ENCODE measurements around the gene SIGLEC11.
"Not testable (repeated sequence)": the region's sequence is repeated elsewhere in the genome, so short reads cannot be mapped to it uniquely, and the experiment has no call there.

Gene SIGLEC11, protein sequence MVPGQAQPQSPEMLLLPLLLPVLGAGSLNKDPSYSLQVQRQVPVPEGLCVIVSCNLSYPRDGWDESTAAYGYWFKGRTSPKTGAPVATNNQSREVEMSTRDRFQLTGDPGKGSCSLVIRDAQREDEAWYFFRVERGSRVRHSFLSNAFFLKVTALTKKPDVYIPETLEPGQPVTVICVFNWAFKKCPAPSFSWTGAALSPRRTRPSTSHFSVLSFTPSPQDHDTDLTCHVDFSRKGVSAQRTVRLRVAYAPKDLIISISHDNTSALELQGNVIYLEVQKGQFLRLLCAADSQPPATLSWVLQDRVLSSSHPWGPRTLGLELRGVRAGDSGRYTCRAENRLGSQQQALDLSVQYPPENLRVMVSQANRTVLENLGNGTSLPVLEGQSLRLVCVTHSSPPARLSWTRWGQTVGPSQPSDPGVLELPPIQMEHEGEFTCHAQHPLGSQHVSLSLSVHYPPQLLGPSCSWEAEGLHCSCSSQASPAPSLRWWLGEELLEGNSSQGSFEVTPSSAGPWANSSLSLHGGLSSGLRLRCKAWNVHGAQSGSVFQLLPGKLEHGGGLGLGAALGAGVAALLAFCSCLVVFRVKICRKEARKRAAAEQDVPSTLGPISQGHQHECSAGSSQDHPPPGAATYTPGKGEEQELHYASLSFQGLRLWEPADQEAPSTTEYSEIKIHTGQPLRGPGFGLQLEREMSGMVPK

DNA sequence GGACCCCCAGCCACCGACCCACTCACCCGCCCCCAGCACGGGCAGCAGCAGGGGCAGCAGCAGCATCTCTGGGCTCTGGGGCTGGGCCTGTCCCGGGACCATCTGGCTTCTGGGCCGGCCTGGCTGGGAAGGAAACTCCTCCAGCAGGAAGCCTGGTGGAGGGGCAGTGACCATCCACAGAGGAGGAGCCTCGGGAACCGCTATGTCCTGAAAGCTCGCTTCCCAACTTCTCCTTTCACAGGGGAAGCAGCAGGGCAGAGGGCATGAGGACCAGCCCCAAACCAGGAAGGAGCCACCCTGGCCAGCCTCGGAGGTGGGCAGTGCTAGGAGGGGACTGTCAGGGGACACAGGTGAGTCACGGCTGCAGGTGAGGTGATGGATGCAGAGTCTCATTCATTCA lies at the start of gene SIGLEC11:
Gene SIGLEC11, minus strand, starts transcription at position 193 of the 400 bp plus-strand sequence. Its CDS starts 91 bp downstream, at position 102.
- not testable (repeated sequence) for DNase-seq

DNA sequence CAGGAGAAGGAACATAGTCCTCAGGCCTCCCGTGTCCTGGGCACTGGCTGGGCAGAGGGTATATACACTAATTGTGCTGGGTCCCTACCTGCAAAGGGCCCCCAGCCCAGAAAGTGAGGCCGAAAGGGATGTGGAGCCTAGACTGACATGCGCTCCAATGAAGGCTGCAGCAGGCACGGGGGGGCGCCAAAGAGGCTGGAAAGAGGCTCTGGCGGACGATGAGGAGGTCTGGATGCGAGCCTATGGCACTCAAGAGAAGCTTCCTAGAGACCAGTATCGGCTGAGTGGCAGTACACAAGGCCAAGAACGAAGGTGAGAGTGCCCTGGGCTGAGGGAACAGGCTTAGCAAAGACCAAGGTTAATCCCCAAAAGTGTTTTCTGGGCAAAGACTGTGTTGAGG lies 47.6 kb upstream of the SIGLEC11 start:
- no peak for DNase-seq

DNA sequence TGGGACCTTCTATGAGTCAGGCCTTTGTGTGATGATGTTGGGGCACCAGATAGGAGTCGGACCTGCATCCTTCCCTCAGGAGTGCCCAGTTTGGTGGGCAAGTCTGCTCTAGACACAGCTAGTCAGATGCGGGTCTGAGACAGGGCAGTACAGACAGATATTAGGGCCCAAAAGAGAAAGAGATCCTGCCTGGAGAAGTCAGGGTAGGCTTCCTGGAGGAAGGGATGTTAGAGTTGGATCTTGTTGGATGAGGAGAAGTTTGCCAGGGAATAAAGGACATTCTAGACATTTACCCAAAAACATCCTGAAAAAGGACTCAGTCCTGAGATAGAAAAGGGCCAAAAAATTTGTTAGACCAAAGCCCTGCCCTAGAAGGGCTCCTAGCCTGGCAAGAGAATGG lies 47.0 kb upstream of the SIGLEC11 start:
- no peak for DNase-seq

DNA sequence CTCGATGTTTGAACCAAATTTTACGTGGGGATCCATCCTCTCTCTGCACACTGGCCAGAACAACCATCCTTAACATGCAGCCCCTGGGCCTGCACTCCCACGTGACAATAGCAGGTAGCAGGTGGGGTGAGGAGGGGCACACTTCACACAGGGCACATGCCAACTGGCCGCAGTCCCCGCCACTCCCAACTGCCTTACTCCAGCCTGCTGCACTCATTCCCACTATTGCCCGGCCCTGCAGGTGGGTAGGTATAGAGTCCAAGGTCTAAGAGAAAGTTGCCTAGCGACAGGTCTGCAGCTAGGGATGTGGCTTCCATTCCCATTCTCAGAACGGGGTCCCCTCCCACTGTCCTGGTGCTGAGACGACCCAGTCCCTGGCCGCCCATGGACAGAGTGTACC lies 46.2 kb upstream of the SIGLEC11 start:
- no peak for DNase-seq

DNA sequence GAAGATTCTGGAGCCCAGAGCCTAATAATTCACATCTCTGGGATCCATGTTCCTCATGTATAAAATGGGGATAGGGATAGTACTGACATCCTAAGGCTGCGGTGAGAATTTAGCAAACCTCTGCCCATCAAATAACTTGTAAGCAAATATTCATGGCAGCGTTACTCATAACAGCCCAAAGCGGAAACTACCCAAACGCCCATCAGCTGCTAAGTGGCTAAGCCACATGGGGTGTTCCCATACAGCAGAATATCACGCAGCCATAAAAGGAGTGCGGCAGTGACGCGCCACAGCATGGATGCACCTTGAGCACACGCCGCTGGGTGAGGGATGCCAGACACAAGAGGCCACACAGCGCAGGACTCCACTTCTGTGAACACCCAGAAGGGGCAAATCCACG lies 44.5 kb upstream of the SIGLEC11 start:
- DNase-seq = no peak

DNA sequence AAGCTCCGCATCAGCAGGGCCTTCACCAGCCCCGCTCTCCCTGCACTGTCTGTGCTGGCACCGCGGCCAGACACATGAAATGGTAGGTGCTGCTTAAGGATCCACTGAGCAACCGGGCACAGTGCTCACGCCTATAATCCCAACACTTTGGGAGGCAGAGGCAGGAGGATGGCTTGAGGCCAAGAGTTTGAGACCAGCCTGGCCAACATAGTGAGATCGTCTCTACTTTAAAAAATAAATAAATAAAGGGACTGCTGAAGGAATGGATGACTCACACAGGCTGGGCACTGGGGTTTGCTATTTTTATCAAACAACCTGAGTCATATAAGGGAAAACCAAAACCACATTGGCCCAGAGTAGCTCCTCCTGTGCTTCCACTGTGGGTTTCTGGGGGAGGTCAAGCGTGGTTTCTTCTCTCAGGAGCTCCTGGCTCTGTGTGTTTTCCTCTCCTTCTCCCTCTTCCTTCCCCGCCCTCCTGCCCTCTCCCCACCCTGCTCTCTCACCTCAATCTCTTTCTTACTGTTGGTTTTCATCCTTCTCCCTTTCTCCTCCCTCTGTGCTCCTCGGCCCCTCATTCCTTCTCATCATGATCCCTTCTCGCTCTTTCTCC lies 42.9 kb upstream of the SIGLEC11 start:
- DNase-seq = peak; percentile 18

DNA sequence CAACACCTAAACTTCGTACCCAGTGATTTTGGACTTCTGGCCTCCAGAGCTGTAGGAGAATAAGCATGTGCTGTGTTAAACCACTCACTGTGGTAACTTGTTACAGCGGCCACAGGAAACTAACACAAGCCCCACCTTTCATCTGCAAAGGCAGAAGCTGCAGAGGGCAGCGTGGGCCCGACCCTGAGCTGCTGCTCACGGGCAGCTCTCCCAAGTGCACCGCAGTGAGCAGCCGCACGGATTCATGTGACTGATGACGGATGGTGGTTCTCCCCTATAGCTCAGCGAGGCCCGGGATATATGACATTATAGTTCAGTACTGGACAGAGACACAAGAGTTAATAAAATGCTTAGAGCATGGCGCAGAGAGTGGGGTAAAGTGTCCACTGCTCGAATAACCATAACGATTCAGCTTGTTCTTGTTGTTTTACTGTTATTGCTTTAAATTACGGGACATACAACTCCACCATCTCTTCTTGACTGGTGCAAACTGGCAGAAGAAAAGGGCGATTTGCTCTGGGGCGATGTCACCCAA lies 42.3 kb upstream of the SIGLEC11 start:
- DNase-seq = no peak

DNA sequence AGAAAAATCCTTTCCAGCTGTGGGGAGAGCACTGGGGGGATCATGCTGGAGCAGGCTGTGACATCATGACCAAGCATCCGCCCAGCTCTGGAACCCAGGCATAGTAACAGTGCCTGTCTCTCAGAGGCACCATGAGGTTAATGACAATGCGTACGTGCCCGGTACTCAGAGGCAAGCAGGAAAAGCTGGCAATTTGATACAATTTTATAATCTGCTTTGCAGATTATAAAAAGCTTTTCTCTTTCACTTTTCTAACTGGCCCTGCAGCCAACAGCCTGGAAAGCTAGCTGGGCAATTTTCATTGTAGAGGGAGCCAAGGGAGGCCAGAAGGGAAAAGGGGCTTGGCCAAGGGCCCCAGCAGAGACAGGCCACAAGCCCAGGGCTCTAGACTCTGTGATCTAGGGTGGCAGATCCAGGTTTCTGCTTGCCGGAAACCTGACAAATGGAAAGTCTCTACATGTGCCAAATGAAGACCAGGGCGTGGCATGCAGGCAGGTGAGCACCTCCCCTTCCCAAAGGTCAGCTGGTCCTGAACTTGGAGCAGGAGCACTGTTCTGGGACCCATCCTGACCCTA lies 41.5 kb upstream of the SIGLEC11 start:
- DNase-seq = no peak

DNA sequence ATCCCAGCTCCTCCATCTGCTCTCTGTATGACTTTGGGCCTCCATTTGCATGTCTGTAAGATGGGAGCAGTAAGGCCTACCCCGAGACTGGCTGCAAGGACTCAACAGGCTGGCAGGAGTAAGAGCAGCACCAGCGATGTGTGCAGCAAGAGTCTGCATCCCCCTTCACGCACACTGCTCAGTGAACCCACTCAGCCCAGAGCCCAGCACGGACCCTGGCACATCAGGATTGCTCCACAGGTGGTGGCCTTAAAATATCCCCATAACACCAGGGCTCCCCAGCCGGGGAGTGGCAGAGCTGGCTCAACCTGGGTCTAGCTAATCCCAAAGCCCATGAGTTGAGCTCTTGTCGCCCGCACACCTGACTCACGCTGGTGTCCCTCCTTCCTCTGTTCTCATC lies 40.8 kb upstream of the SIGLEC11 start:
- DNase-seq = no peak

DNA sequence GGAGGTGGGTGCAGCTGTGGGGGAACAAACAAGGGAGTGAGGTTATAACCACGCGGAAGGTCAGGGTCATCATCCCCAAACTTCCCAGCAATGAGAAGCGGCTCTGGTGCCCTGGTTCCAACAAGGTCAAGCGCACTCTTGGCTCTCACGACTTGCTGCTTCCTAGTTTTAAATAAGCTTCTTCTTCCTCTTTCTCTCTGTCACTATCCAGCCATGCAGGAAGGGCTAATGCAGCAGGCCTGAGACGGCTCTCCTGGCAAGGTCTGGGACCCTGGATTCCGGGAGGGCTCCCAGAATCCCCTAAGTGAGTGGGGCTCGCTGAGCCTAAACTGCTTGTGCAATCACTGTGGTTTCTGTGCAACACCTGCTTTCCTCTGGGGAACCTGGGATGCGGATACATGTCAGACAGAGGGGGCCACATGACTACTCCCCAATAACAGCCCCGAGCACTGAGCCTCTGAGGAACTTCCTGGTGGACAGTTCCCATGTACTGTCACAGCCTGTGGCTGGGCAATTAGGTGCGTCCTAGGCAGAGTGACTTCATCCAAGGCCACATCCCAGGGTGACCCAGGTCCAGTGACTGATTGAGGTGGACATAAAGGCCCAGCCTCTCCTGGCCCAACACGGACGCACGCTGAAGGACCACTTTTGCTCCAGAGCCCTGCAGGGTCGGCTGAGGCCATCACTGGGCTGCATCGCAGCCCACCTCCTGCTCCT lies 40.0 kb upstream of the SIGLEC11 start:
- DNase-seq = no peak

DNA sequence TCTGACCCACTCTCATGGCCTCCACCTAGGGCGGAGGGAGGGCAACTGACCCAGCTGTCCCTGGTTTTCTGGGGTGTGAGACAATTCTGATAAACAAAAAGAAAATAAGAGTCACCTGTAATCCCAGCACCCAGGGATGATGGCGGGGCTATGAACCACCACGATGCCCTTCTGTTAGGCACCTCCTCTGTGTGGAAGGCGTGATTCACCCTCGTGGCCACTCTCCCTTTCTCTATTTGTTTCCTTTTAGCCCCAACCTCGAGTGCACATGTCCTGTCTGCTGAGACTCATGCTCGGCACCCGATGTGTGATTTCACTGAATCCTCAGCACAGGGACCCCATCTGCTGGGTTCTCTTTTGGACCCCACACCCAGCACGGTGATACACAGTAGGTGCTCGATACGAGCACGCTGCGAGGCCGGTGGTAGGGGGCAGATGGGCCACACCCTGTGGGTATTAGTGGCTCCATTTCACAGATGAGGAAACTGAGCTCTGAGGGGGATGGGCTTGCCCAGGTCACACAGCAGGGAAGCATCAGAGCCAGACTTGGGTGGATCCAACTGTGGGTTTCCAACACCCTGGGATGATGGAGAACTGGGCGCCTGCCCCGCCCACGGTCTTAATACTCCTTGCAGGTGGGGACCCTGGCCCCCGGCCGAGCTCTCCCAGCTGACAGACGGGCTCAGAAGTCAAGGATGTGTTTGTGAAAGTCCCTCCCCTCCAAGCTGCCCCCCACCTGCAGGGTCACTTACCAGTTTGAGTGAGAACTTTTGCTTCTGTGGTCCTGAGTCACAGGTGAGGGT lies 39.3 kb upstream of the SIGLEC11 start:
- no peak for DNase-seq

DNA sequence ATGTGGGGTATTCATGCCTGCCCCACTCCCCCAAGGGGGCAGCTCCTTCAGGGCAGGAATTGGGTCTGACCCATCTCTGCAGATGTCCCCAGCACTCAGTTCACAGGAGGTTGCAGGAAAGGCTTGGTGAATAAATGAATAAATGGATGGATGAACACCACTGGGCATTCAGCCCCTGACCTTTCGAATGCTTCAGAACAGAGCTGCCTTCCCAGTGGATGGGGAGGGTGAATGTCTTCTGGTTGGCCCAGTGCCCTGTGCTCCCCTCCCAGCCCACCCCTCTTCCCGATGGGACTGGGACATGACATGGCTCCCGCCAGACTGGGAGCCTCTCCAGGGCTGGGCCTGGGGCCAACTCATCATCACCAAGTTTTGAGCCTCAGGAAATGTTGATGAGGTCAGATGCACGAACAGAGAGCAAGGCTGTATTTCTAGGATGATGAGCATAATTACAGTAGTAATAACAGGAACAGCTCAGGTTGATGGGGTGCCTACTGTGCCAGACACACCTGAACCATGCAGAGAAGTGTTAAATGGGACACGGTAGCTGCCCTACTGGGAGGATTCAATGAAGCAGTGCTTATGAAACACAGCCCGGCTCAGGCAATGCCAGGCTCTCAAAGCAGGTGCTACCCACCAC lies 38.5 kb upstream of the SIGLEC11 start:
- DNase-seq = no peak

DNA sequence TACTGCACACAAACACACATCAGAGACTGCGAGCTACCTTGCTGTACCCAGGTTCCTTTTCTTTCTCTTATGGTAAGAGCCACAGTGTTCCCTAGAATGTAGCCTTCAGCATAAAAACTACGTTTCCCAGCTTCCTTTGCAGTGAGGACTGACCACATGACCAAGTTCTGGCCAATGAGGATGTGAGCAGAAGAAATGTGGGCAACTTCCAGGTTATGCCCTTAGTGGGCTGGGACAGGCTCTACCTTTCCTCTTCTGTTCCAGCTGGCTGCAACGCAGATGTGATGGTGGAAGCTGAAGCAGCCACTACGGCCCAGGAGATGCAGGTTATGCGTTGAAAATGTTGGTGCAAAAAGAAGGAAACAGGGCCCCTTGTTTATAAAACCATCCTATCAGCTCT lies 36.7 kb upstream of the SIGLEC11 start:
- DNase-seq = no peak

DNA sequence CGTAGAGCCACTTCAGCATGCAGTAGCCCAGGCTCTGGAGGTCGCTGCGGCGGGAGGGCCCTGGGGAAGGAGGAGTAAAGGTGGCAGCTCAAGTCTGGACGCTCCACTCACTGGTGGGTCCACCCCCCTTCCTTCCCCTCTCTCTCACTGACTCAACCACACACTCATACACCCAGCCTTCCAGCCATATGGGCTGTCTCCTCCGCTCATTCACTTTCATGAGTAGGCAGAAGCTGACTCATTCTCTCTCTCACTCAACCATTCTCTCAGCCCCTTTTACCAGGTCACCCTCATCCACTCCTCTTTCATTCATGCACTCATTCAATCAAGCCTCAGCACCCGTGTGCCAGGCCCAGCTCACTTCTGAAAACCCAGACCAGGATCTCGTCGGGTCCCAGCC lies 27.5 kb upstream of the SIGLEC11 start:
- no peak for DNase-seq

DNA sequence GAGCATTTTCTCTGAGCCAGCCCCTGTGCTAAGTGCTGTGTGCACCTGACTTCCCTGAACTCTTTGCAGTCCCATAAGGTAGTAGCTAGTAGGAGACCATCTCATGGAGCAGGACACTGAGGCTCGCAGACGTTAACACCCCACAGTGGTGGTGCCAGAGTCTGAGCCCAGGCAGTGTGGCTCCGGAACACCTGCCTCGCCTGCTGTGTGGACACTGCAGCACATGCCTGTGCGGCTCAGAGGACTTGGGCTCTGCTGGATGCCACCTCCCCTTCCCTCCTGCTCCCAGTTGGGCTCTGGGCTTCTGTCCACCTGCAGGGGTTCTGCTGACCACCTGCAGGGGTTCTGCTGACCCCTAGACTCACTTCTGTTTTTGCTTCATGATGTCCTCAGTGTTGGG lies 27.0 kb upstream of the SIGLEC11 start:
- DNase-seq = no peak

DNA sequence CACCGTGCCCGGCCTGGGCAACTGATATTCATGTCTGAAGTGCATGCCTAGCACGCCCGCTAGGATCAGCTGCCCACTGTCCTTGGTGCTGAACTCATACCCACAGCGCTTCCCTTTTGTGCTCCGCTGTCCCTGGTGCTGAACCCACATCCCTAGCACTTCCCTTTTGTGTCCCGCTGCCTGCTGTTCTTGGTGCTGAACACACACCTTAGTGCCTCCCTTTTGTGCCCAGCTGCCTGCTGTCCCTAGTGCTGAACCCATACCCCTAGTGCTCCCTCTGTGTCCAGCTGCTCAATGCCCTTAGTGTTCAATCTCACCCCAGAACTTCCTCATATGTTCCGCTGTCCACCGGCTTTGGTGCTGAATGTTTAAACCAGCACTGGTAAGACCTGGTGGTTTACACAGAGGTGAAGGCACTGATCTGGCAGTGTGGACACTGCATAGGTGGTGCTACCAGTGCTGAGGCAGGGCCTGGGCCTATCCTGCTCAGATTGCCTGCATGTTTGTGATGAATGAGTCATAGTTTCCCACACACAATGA lies 26.3 kb upstream of the SIGLEC11 start:
- DNase-seq = peak; percentile 80

DNA sequence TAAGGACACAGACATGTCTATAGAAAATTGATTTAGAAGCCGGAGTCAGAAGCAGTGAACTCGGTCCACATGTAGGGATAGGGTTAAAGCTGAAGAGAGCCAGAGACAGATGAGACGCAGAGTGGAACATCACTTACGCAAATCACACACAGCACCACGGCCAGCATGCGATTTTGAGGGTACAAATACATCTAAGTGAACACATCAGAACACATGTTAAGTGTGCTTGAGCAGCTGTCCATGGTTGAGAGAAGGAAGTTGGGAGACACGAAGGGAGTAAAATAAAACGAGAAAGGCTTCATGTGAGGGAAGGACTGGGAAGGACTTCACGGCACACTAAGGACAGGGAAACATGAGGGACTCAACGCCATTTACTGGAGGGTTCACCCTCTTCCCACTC lies 25.4 kb upstream of the SIGLEC11 start:
- DNase-seq = no peak

DNA sequence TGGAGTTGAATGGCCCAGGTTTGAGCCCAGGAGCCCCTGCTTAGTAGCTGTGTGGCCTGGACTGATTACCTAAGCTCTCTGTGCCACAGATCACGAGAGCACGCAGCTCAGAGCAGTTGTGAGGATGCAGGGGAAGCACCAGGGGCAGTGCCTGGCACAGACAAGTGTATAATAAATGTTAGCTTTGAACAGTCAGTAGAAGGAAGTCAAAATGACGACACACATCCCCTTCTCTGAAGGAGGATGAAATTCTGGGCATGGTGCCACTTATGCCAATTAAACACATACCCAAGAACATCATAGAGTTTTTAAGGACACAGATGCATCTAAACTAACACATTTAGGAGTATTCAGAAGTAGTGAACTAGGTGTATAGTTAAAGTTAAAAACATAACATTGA lies 24.9 kb upstream of the SIGLEC11 start:
- no peak for DNase-seq

DNA sequence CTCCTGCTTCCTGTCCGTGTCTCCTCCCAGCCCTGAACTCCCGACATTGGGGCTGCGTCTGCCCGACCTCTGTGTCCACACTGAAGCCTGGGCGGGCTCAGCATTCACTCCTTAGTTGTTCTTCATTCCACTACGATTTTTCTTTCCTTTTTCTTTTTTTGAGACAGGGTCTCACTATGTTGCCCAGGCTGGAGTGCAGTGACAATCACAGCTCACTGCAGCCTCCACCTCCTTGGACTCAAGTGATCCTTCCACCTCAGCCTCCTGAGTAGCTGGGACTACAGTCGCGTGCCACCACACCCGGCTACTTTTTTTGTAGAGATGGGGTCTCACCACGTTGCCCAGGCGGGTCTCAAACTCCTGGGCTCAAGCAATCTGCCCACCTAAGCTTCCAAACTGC lies 23.5 kb upstream of the SIGLEC11 start:
- DNase-seq = no peak

DNA sequence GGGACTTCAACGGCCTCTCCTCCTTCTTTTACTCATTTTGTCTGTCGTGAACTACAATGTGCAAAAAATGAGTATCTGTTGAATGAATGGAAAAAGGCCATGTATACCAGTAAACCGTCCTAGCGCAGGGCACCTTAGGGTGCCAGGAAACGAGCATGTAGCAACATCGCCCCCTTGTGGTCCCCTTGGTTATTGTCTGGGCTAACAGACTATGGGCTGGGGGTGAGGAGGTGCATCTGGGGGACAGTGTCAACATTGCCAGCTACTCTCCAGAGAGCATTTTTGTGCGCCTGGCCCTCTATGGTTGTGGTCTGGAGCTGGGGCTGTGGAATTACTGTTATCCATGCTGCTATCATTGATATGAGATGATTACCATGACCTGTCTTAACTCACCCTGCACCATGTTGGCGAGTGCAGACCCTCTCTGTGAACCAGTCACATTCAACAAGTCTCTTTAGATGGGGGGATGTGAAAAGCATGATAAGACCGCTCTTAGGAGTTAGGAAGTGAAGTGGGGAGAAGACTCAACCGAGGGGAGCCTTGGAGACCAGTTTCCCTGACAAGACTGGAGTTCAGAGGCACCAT lies 22.8 kb upstream of the SIGLEC11 start:
- peak; percentile 80 for DNase-seq
